HG03135 (cell line): ENCODE measurements around the gene ZNF362.

Source experiments
- ATAC-seq: cut with Tn5 transposase; IDR thresholded peaks from one replicate; pipeline ENCODE4 v1.9.1; 2021; ENCODE audit warnings: mild to moderate bottlenecking, moderate library complexity; ENCODE audit not compliant: unreplicated experiment

The ZNF362 gene

GRCh38 chr1:33323663-33324477 lies 67.6 kb downstream of the ZNF362 start:
- no peak for ATAC-seq

- ATAC-seq: no peak
Measured at GRCh38 chr1:33324677-33325575, 68.6 kb downstream of the ZNF362 start.

GRCh38 chr1:33326785-33327184 lies 70.5 kb downstream of the ZNF362 start:
- no peak for ATAC-seq

GRCh38 chr1:33327587-33328325 lies 71.5 kb downstream of the ZNF362 start:
- no peak for ATAC-seq

- no peak for ATAC-seq
Measured at GRCh38 chr1:33328817-33329216, 72.5 kb downstream of the ZNF362 start.

GRCh38 chr1:33329600-33330305 lies 73.5 kb downstream of the ZNF362 start:
- ATAC-seq: no peak

GRCh38 chr1:33330361-33330890 lies 74.1 kb downstream of the ZNF362 start:
- no peak for ATAC-seq

- ATAC-seq: no peak
Measured at GRCh38 chr1:33330906-33331305, 74.6 kb downstream of the ZNF362 start.

- no peak for ATAC-seq
Measured at GRCh38 chr1:33331444-33332356, 75.4 kb downstream of the ZNF362 start.

- no peak for ATAC-seq
Measured at GRCh38 chr1:33332357-33332789, 76.1 kb downstream of the ZNF362 start.

GRCh38 chr1:33332881-33333280 lies 76.6 kb downstream of the ZNF362 start:
- ATAC-seq: no peak

GRCh38 chr1:33334081-33334552 lies 77.8 kb downstream of the ZNF362 start:
- ATAC-seq: no peak

GRCh38 chr1:33335020-33335419 lies 78.7 kb downstream of the ZNF362 start:
- no peak for ATAC-seq

- ATAC-seq: no peak
Measured at GRCh38 chr1:33336580-33336979, 80.3 kb downstream of the ZNF362 start.

GRCh38 chr1:33337441-33337840 lies 81.1 kb downstream of the ZNF362 start:
- no peak for ATAC-seq

GRCh38 chr1:33338048-33338439 lies 81.8 kb downstream of the ZNF362 start:
- ATAC-seq: no peak

- no peak for ATAC-seq
Measured at GRCh38 chr1:33338440-33339211, 82.3 kb downstream of the ZNF362 start.

GRCh38 chr1:33339413-33339812 lies 83.1 kb downstream of the ZNF362 start:
- ATAC-seq: no peak
